ENCODE results near the gene JARID2. TPM values are rescaled to one million over a fixed set of nuclear protein-coding genes. Genes with fewer than 3 reads are reported as not detected.

Gene JARID2
- total and polyA plus RNA-seq, 10 of the 15 experiments (the other 5 are each of a cell fraction or from before 2014, with no cell fraction given), result 4.2 to 21.6 (median 11.7) TPM

GRCh38 chr6:15475872-15476271 lies 230.0 kb downstream of the JARID2 start (continued):
- no peak for TF ChIP-seq NKRF (conservative IDR thresholded peaks at IDR 0.05)

- Histone ChIP-seq H3K36me3 (ENCODE audit: control insufficient read depth in 2 of 2, insufficient read depth in 2 of 2, low read length in 1 of 2) (peaks cover 15 to 19% of the 10 kb centered on the region in 2 experiments), H3K79me2 (ENCODE audit: control insufficient read depth, insufficient read depth, low read length) (peaks cover 10% of the 10 kb centered on the region), H3K9me3 (replicated peaks; ENCODE audit: control insufficient read depth, insufficient read depth, low read length) (no peaks in the 10 kb centered on the region), H2AFZ (ENCODE audit: control insufficient read depth, low read depth, low read length) (no peak overlapping the region), H3K27me3 (replicated peaks in 1 of 2; ENCODE audit: control insufficient read depth in 2 of 2, insufficient read depth in 2 of 2, low read length in 1 of 2) (no peaks in the 10 kb centered on the region), H3K4me1 (ENCODE audit: control insufficient read depth, insufficient read depth, low read length) (no peaks in the 10 kb centered on the region), H3K9ac (ENCODE audit: control insufficient read depth, insufficient read depth, low read length) (no peak overlapping the region), H3K4me2 (ENCODE audit: control insufficient read depth, insufficient read depth) (no peak overlapping the region), H3K4me3 (no peak overlapping the region), H4K20me1 (ENCODE audit: control insufficient read depth, insufficient read depth) (no peaks in the 10 kb centered on the region), H3K27ac (ENCODE audit: control insufficient read depth, insufficient read depth) (no peak overlapping the region)
- ChIA-PET SMC1A (ENCODE audit: uncharacterized antibody, unreplicated experiment) (interaction anchor here (2.2 kb wide), 1 partner anchor 21 kb away, joined by 4 read pairs; no protein-coding TSS in a partner anchor), CTCF (interaction anchor here (0.6 to 4.1 kb wide), 5 partner anchors 12 to 230 kb away, joined by 4 to 13 read pairs (median 5); no protein-coding TSS in a partner anchor), POLR2A (interaction anchor here (1.2 kb wide), 1 partner anchor 33 kb away, joined by 3 read pairs; no protein-coding TSS in a partner anchor), RAD21 (ENCODE audit: unreplicated experiment) (interaction anchor here (0.9 kb wide), 1 partner anchor 13 kb away, joined by 3 read pairs; no protein-coding TSS in a partner anchor)
- in situ Hi-C loops (cut with MboI) (loop anchor here (25.0 kb wide), 1 partner anchor 1265 kb away; no protein-coding TSS in a partner anchor), intact Hi-C loops (cut with micrococcal nuclease; ENCODE audit: unreplicated experiment) (no loop called here)
- DNase-seq (ENCODE audit: low read depth, low spot score) (no peak), ATAC-seq (no peak), FAIRE-seq (no peak)
- WGBS (ENCODE audit: insufficient coverage, insufficient replicate concordance, low lambda C conversion rate, missing lambda C conversion rate), result 81% methylated on average over 7 of the region's 7 CpGs
- no TSS peak for BruUV-seq (replicated peaks)
- no peak for TF ChIP-seq MLLT1 (IDR thresholded peaks at IDR 0.05)
- no peak for TF ChIP-seq ZNF384 (IDR thresholded peaks at IDR 0.05; ENCODE audit: borderline replicate concordance, low read depth, low read length)
- no peak for TF ChIP-seq BMI1 (IDR thresholded peaks at IDR 0.05; ENCODE audit: borderline replicate concordance)
- no peak for TF ChIP-seq YBX1 (IDR thresholded peaks at IDR 0.05)
- no peak for TF ChIP-seq CBX5 (IDR thresholded peaks at IDR 0.05; ENCODE audit: low read depth)
- TF ChIP-seq ZNF24 (IDR thresholded peaks at IDR 0.05), result no peak
- TF ChIP-seq RBBP5 (conservative IDR thresholded peaks at IDR 0.05), result no peak
- TF ChIP-seq NR2C2 (IDR thresholded peaks at IDR 0.05; ENCODE audit: borderline replicate concordance, control insufficient read depth, insufficient read length, low read depth), result no peak
- TF ChIP-seq TCF7 (IDR thresholded peaks at IDR 0.05; ENCODE audit: borderline replicate concordance), result no peak
- no peak for TF ChIP-seq E2F4 (IDR thresholded peaks at IDR 0.05; ENCODE audit: low read depth, low read length)
These were observed 230.9 kb downstream of the JARID2 start for GRCh38 chr6:15476631-15477380.
